ENCODE results near the gene SIRT2. TPM values are rescaled to one million over a fixed set of nuclear protein-coding genes. Genes with fewer than 3 reads are reported as not detected.
"Not testable (repeated sequence)": the region's sequence is repeated elsewhere in the genome, so short reads cannot be mapped to it uniquely, and the experiment has no call there.

SIRT2 gene
- total and polyA plus RNA-seq, 2 of the 13 experiments (the other 11 are each of a cell fraction or from before 2014, with no cell fraction given), result 22.3 to 26.1 TPM

GRCh38 chr19:38888876-38889275 lies 10.5 kb downstream of the SIRT2 start:
- ATAC-seq (no peak), DNase-seq (ENCODE audit: low spot score) (no peak), FAIRE-seq (no peak)
- H3K79me2 ChIP-seq (ENCODE audit: insufficient read depth, low read length), result no peaks in the 10 kb centered on the region
- no peaks in the 10 kb centered on the region for H3K27me3 ChIP-seq (ENCODE audit: control insufficient read depth in 1 of 2, insufficient read depth in 2 of 2, low read length in 2 of 2)
- in situ Hi-C loops (cut with HindIII; ENCODE audit: extremely low pct_ligation_motif_present, low pct_unique_long_range_greater_than_20kb), result no loop called here
- BruUV-seq (replicated peaks), result no TSS peak
- H3K4me1 ChIP-seq (ENCODE audit: insufficient read depth, low read length), result no peaks in the 10 kb centered on the region
- no peak overlapping the region for H3K27ac ChIP-seq (ENCODE audit: extremely low read length, insufficient read depth, low read length)
- H4K20me1 ChIP-seq (ENCODE audit: insufficient read depth, low read length), result no peaks in the 10 kb centered on the region
- no peaks in the 10 kb centered on the region for H3K9me3 ChIP-seq (ENCODE audit: low read length)
- intact Hi-C loops (cut with micrococcal nuclease; ENCODE audit: unreplicated experiment), result no loop called here
- peaks cover 0 to 2% of the 10 kb centered on the region in 2 experiments; a peak in 3 of 5 replicates for H3K36me3 ChIP-seq (replicated peaks in 1 of 2; ENCODE audit: control insufficient read depth in 1 of 2, insufficient read depth in 2 of 2, low read length in 2 of 2)
- ChIA-PET CTCF (ENCODE audit: low intra/inter-chr PET ratio, low total read pairs) (no interaction called here), POLR2A (no interaction called here)
- TF ChIP-seq BRF2 (CRISPR knock-in tag; IDR thresholded peaks at IDR 0.05), result no peak
- 96% methylated on average over 17 of the region's 17 CpGs for WGBS (ENCODE audit: low lambda C conversion rate)
- no peak overlapping the region for H3K4me3 ChIP-seq (replicated peaks in 1 of 3; ENCODE audit: insufficient read depth in 1 of 3, low read depth in 2 of 3, low read length in 3 of 3)
- no peak overlapping the region for H3K9ac ChIP-seq (ENCODE audit: insufficient read depth, low read depth, low read length)
- H3K4me2 ChIP-seq (ENCODE audit: low read depth, low read length), result no peak overlapping the region
- no peak overlapping the region for H2AFZ ChIP-seq (ENCODE audit: low read length)

- in situ Hi-C loops (cut with HindIII; ENCODE audit: extremely low pct_ligation_motif_present, low pct_unique_long_range_greater_than_20kb); H3K4me1 ChIP-seq (ENCODE audit: insufficient read depth, low read length); H3K9me3 ChIP-seq (ENCODE audit: low read length); H3K36me3 ChIP-seq (replicated peaks in 1 of 2; ENCODE audit: control insufficient read depth in 1 of 2, insufficient read depth in 2 of 2, low read length in 2 of 2); BruUV-seq (replicated peaks); intact Hi-C loops (cut with micrococcal nuclease; ENCODE audit: unreplicated experiment); H3K27ac ChIP-seq (ENCODE audit: extremely low read length, insufficient read depth, low read length); H3K4me3 ChIP-seq (replicated peaks in 1 of 3; ENCODE audit: insufficient read depth in 1 of 3, low read depth in 2 of 3, low read length in 3 of 3); H3K79me2 ChIP-seq (ENCODE audit: insufficient read depth, low read length); H2AFZ ChIP-seq (ENCODE audit: low read length); H3K9ac ChIP-seq (ENCODE audit: insufficient read depth, low read depth, low read length); ATAC-seq; H3K4me2 ChIP-seq (ENCODE audit: low read depth, low read length); DNase-seq (ENCODE audit: low spot score); H4K20me1 ChIP-seq (ENCODE audit: insufficient read depth, low read length); H3K27me3 ChIP-seq (ENCODE audit: control insufficient read depth in 1 of 2, insufficient read depth in 2 of 2, low read length in 2 of 2); FAIRE-seq; POLR2A ChIA-PET: not testable (repeated sequence)
- CTCF ChIA-PET (ENCODE audit: low intra/inter-chr PET ratio, low total read pairs), result interaction anchor here (0.7 kb wide), 1 partner anchor 249 kb away, joined by 3 read pairs; no protein-coding TSS in a partner anchor
- TF ChIP-seq ZNF121 (CRISPR knock-in tag; IDR thresholded peaks at IDR 0.05) (peak; percentile 76), ZNF770 (CRISPR knock-in tag; IDR thresholded peaks at IDR 0.05) (peak; percentile 45; the same call in 1 of the 2 replicates)
- 94% methylated on average over 3 of the region's 3 CpGs for WGBS (ENCODE audit: low lambda C conversion rate)
These were observed 14.7 kb downstream of the SIRT2 start for GRCh38 chr19:38884691-38885090.

Measured in HepG2 (cell line).